Trophoblast cell (in vitro differentiated cells and primary cell): ENCODE measurements around the gene MARCHF5.
A peak's percentile ranks its signal among the peaks of the same experiment; 100 is the strongest.

Source experiments
- DNase-seq, 2 donors: peaks; one replicate each; pipeline ENCODE4 v3.0.0-alpha.2; 2016
- H2AFZ ChIP-seq: 2 replicates; pipeline ENCODE4 v1.6.1; 2013; ENCODE audit warnings: low read length, moderate library complexity, mild to moderate bottlenecking; ENCODE audit not compliant: insufficient read depth, poor library complexity
- H2AK5ac ChIP-seq: 2 replicates; pipeline ENCODE4 v1.6.1; 2013; ENCODE audit warnings: mild to moderate bottlenecking, low read length
- H2BK120ac ChIP-seq: 2 replicates; pipeline ENCODE4 v1.6.1; 2013; ENCODE audit warnings: low read length, mild to moderate bottlenecking, moderate library complexity; ENCODE audit not compliant: insufficient read depth, poor library complexity
- H2BK12ac ChIP-seq: 2 replicates; pipeline ENCODE4 v1.6.1; 2013; ENCODE audit warnings: mild to moderate bottlenecking, low read length, moderate library complexity
- H2BK5ac ChIP-seq: 2 replicates; pipeline ENCODE4 v1.6.1; 2013; ENCODE audit warnings: low read length, low read depth, moderate library complexity, mild to moderate bottlenecking; ENCODE audit not compliant: poor library complexity
- H3K14ac ChIP-seq: 2 replicates; pipeline ENCODE4 v1.6.1; 2013; ENCODE audit warnings: mild to moderate bottlenecking, low read length
- H3K18ac ChIP-seq: 2 replicates; pipeline ENCODE4 v1.6.1; 2013; ENCODE audit warnings: mild to moderate bottlenecking, low read length
- H3K23ac ChIP-seq: 2 replicates; pipeline ENCODE4 v1.6.1; 2013; ENCODE audit warnings: low read length
- H3K27ac ChIP-seq: 2 replicates; pipeline ENCODE4 v1.5.1; 2013; ENCODE audit warnings: low read depth, mild to moderate bottlenecking, inconsistent platforms, low read length, moderate library complexity
- H3K27me3 ChIP-seq: 2 replicates; pipeline ENCODE4 v1.6.1; 2013; ENCODE audit warnings: inconsistent platforms, mild to moderate bottlenecking, low read length, moderate library complexity; ENCODE audit not compliant: insufficient read depth
- H3K36me3 ChIP-seq, 2 experiments: 1 replicate in 1 of 2; 2 replicates in 1 of 2; pipeline ENCODE4 v1.6.1; 2013; ENCODE audit warnings: low read length in 2 of 2, mild to moderate bottlenecking in 2 of 2, moderate library complexity in 1 of 2; ENCODE audit not compliant: insufficient read depth in 2 of 2, control insufficient read depth in 1 of 2
- H3K4ac ChIP-seq: 2 replicates; pipeline ENCODE4 v1.6.1; 2013; ENCODE audit warnings: low read depth, mild to moderate bottlenecking, low read length, moderate library complexity
- H3K4me1 ChIP-seq, 2 experiments: 1 replicate in 1 of 2; 2 replicates in 1 of 2; pipeline ENCODE4 v1.6.1; 2013; ENCODE audit warnings: low read length in 2 of 2, mild to moderate bottlenecking in 2 of 2, moderate library complexity in 1 of 2; ENCODE audit not compliant: insufficient read depth in 2 of 2, control insufficient read depth in 1 of 2
- H3K4me2 ChIP-seq: 2 replicates; pipeline ENCODE4 v1.6.1; 2013; ENCODE audit warnings: inconsistent platforms, mild to moderate bottlenecking, low read length, moderate library complexity
- H3K4me3 ChIP-seq: 2 replicates; pipeline ENCODE4 v1.5.1; 2013; ENCODE audit warnings: mild to moderate bottlenecking, low read depth, low read length, inconsistent platforms
- H3K79me1 ChIP-seq: one replicate; pipeline ENCODE4 v1.6.1; 2013; ENCODE audit warnings: low read length
- H3K79me2 ChIP-seq: 2 replicates; pipeline ENCODE4 v1.6.1; 2013; ENCODE audit warnings: low read length, mild to moderate bottlenecking; ENCODE audit not compliant: control insufficient read depth, insufficient read depth, poor library complexity
- H3K9ac ChIP-seq: 2 replicates; pipeline ENCODE4 v1.6.1; 2013; ENCODE audit warnings: mild to moderate bottlenecking, low read length
- H3K9me3 ChIP-seq: 2 replicates; pipeline ENCODE4 v1.6.1; 2013; ENCODE audit warnings: low read depth, mild to moderate bottlenecking, control low read depth, inconsistent platforms, low read length; ENCODE audit not compliant: insufficient read depth
- H4K12ac ChIP-seq: 2 replicates; pipeline ENCODE4 v1.6.1; 2013; ENCODE audit warnings: low read depth, mild to moderate bottlenecking, low read length, moderate library complexity
- H4K8ac ChIP-seq: 2 replicates; pipeline ENCODE4 v1.6.1; 2013; ENCODE audit warnings: low read depth, mild to moderate bottlenecking, low read length, moderate library complexity
- H4K91ac ChIP-seq: one replicate; pipeline ENCODE4 v1.6.1; 2013; ENCODE audit warnings: low read depth, mild to moderate bottlenecking, low read length, moderate library complexity
- WGBS: extraction: QIAGEN DNeasy Blood & Tissue Kit; methylation state at CpG from one replicate; pipeline ENCODE4 v1.1.7; 2013; ENCODE audit warnings: missing lambda C conversion rate; ENCODE audit not compliant: insufficient read length, insufficient coverage; ENCODE audit errors: extremely low coverage; 5-methylcytosine and 5-hydroxymethylcytosine counted together

The MARCHF5 gene

DNA sequence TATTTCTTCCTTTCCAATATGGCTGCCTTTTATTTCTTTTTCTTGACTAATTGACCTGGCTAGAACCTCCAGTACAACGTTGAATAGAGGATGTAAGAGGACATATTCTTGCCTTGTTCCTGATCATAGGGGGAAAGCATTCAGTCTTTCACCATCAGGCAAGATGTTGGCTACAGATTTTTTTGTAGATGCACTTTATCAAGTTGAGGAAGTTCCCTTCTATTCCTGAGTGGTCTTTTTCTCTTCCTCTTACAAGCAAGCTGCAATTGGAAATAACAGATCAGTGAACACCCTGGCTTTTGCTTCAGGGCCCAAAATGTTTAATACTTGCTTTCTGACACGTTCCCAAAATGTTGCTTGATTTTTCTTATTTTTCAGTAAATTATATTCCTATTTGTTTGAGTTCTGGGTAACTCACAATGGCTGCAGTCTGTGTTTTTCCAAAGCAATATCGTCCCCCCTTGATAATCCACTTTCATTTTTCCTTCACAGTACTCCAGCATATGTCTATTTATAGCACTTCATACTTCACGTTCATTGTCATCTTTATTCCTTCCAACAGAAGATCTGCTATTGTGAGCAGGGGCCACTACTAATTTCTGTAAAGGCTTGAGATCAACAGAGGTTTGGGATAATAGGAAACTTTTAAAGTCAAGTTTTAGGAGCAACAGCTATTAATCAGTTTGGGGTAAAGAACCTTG lies 11.8 kb upstream of the MARCHF5 start:
- Histone ChIP-seq H3K36me3 (no peaks in the 10 kb centered on the region), H2BK5ac (no peak overlapping the region), H3K27ac (no peak overlapping the region), H3K9ac (no peak overlapping the region), H3K79me1 (no peaks in the 10 kb centered on the region), H3K79me2 (no peaks in the 10 kb centered on the region), H4K91ac (no peak overlapping the region), H4K12ac (no peak overlapping the region), H4K8ac (no peak overlapping the region), H3K4ac (no peak overlapping the region), H3K18ac (no peak overlapping the region), H3K4me3 (no peak overlapping the region), H3K4me2 (no peak overlapping the region), H3K23ac (no peak overlapping the region), H2AK5ac (no peak overlapping the region), H2AFZ (no peak overlapping the region), H2BK120ac (no peak overlapping the region), H3K4me1 (no peaks in the 10 kb centered on the region), H3K27me3 (no peaks in the 10 kb centered on the region), H3K14ac (no peak overlapping the region), H2BK12ac (no peak overlapping the region), H3K9me3 (no peaks in the 10 kb centered on the region)
- WGBS = no CpG with 5 or more reads among the region's 4 CpGs
- no peak for DNase-seq

DNA sequence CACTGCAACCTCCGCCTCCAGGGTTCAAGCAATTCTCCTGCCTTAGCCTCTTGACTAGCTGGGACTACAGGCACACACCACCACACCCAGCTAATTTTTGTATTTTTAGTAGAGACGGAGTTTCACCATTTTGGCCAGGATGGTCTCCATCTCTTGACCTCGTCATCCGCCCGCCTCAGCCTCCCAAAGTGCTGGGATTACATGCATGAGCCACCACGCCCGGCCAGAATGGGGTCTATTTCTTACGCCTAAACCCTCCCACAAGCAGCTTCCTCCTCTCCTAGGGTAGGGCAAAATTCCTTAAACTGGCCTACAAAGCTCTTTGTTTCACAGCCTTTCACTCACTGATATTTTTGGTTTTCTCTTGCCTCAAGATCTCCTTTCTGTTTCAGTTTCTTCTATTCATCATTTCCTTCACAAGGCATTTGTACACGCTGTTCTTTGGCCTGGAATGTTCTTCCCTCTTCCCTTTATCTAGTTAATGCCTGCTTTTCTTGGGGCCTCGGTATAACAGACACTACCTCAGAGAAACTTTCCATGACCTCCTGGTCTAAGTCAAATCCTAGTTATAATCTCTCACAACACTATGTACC lies 6.8 kb upstream of the MARCHF5 start:
- Histone ChIP-seq H3K4me2 (no peak overlapping the region), H3K36me3 (no peaks in the 10 kb centered on the region)

DNA sequence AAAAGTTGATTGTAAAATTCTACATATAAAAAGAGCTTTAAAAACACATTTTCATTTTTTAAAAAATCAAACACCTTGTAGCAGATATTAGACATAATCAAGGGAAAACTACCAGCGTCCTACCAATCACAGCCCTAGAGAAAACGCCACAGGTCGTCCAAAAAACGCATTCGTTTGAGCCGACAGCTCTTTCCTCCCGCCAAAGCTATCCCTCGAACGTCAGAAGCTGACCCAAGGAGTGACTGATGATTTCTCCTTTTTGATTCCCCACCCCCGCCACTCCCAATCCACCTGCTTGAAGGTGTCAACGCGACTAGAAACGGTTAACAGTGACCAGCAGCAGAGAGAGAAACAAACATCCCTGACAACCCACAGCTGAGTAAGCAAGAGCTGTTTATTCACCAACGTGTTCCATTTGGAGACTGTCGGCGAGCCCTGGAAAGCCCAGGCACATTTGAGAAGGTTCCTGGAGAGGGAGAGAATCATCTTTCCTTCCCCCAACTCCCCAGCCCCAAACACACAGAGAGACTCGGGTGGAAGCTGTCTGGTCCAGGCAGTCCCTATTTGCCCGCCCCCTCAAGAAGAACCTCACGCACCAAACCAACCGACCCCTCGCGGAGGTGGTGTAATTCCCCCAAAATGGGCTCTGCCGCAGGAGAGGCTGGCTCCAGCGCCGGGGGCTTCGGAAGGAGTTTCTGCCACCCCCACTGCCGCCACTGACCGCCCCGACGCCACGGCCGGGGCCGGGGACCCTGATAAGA lies 711 bp upstream of the MARCHF5 start:
- Histone ChIP-seq H2BK12ac (peak overlapping the region; percentile 45), H3K27ac (peak overlapping the region; percentile 85), H3K4me3 (peak overlapping the region; percentile 90), H2AFZ (peak overlapping the region; percentile 95), H2BK5ac (peak overlapping the region; percentile 79), H3K14ac (peak overlapping the region; percentile 62), H3K9me3 (peaks cover 2% of the 10 kb centered on the region), H4K91ac (peak overlapping the region; percentile 80), H3K9ac (peak overlapping the region; percentile 9), H3K4me1 (peaks cover 0 to 2% of the 10 kb centered on the region in 2 experiments), H3K79me1 (peaks cover 11% of the 10 kb centered on the region), H2AK5ac (no peak overlapping the region), H2BK120ac (peak overlapping the region; percentile 62), H3K27me3 (no peaks in the 10 kb centered on the region), H3K4me2 (peak overlapping the region; percentile 90), H3K79me2 (peaks cover 12% of the 10 kb centered on the region), H3K36me3 (peaks cover 7 to 8% of the 10 kb centered on the region in 2 experiments), H4K8ac (peak overlapping the region; percentile 76), H4K12ac (peak overlapping the region; percentile 76), H3K23ac (no peak overlapping the region), H3K18ac (peak overlapping the region; percentile 76), H3K4ac (peak overlapping the region; percentile 68)
- no CpG with 5 or more reads among the region's 33 CpGs for WGBS
- DNase-seq = peak; percentile 15 to 60

More for the DNA sequence above, 6.8 kb upstream of the MARCHF5 start:
- H2AFZ ChIP-seq = no peak overlapping the region
- H4K91ac ChIP-seq = no peak overlapping the region
- H3K27ac ChIP-seq = no peak overlapping the region
- no peak overlapping the region for H3K14ac ChIP-seq
- H3K23ac ChIP-seq = no peak overlapping the region
- no peaks in the 10 kb centered on the region for H3K9me3 ChIP-seq
- no peak overlapping the region for H4K8ac ChIP-seq
- no peaks in the 10 kb centered on the region for H3K79me1 ChIP-seq
- H2BK5ac ChIP-seq = no peak overlapping the region
- no peak overlapping the region for H3K9ac ChIP-seq
- H3K18ac ChIP-seq = no peak overlapping the region
- no peaks in the 10 kb centered on the region for H3K27me3 ChIP-seq
- DNase-seq = no peak
- no peaks in the 10 kb centered on the region for H3K79me2 ChIP-seq
- no peak overlapping the region for H3K4me3 ChIP-seq
- WGBS = no CpG with 5 or more reads among the region's 10 CpGs
- no peak overlapping the region for H2BK12ac ChIP-seq
- no peak overlapping the region for H4K12ac ChIP-seq
- no peak overlapping the region for H2BK120ac ChIP-seq
- no peak overlapping the region for H2AK5ac ChIP-seq
- no peaks in the 10 kb centered on the region for H3K4me1 ChIP-seq
- no peak overlapping the region for H3K4ac ChIP-seq

DNA sequence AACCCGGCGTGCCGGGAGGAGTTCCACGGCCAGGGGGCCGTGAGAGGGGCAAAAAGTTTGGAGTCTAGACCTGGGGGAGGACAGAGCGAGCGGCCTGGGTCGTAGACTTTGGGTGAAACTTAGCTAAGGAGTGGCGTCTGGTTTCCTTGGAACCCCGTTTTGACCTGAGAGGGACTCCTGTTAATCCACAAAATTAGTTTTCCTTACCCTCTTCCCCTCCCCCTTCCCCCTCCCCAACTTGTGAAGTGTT lies 574 bp downstream of the MARCHF5 start:
- Histone ChIP-seq H3K36me3 (peaks cover 7 to 10% of the 10 kb centered on the region in 2 experiments), H3K9me3 (peaks cover 2% of the 10 kb centered on the region), H3K27me3 (no peaks in the 10 kb centered on the region), H3K4me1 (peaks cover 0 to 2% of the 10 kb centered on the region in 2 experiments), H4K12ac (peak overlapping the region; percentile 100), H3K79me1 (peaks cover 11% of the 10 kb centered on the region), H3K4me2 (peak overlapping the region; percentile 84), H2BK120ac (peak overlapping the region; percentile 99), H3K14ac (peak overlapping the region; percentile 100), H3K27ac (peak overlapping the region; percentile 71), H2BK12ac (peak overlapping the region; percentile 58), H2BK5ac (peak overlapping the region; percentile 95), H2AFZ (peak overlapping the region; percentile 100), H3K9ac (peak overlapping the region; percentile 74), H3K4me3 (peak overlapping the region; percentile 90), H2AK5ac (peak overlapping the region; percentile 100), H4K91ac (peak overlapping the region; percentile 98), H3K4ac (peak overlapping the region; percentile 100), H3K79me2 (peaks cover 14% of the 10 kb centered on the region), H3K18ac (peak overlapping the region; percentile 100), H4K8ac (peak overlapping the region; percentile 100), H3K23ac (no peak overlapping the region)
- WGBS = no CpG with 5 or more reads among the region's 10 CpGs
- DNase-seq = no peak
